Measurements from ENCODE around the gene PTCD2. TPM values are rescaled to one million over a fixed set of nuclear protein-coding genes. Genes with fewer than 3 reads are reported as not detected.

The PTCD2 gene
- total RNA-seq, 1 donor from 2014 or later = 9.4 TPM

DNA sequence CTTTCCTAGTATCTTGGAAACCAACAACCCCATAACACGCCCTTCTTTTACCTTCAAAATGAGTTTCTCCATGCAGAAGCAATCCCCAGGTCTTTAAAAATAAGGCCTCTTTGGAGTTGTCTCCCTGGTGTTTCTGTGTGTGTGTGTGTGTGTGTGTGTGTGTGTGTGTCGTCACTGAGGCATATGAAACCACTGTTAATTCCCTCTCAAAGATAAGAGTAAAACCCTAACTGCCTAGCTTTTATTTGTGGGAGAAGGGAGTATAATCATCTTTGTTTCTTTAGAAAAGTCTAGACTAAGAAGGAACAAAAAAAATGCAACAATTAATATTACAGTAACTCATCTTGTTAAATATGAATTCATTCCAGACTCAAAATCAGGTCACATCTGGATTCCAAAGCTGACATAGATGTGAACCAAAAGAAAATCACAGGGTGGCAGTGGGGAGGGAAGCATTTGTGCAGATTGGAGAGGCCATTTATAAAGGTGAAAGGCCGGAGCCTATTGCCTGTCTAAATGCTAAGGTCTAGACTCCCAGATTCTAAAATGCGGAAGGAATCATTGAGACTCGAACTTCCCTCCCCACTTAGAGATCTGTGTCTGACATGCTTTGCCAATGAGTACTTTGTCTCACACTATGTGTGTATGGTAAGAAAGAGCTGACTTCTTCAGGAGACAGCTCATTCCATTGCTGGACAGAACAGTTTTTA, 95.6 kb downstream of the PTCD2 start:
- DNase-seq (ENCODE audit: low read depth) = no peak

DNA sequence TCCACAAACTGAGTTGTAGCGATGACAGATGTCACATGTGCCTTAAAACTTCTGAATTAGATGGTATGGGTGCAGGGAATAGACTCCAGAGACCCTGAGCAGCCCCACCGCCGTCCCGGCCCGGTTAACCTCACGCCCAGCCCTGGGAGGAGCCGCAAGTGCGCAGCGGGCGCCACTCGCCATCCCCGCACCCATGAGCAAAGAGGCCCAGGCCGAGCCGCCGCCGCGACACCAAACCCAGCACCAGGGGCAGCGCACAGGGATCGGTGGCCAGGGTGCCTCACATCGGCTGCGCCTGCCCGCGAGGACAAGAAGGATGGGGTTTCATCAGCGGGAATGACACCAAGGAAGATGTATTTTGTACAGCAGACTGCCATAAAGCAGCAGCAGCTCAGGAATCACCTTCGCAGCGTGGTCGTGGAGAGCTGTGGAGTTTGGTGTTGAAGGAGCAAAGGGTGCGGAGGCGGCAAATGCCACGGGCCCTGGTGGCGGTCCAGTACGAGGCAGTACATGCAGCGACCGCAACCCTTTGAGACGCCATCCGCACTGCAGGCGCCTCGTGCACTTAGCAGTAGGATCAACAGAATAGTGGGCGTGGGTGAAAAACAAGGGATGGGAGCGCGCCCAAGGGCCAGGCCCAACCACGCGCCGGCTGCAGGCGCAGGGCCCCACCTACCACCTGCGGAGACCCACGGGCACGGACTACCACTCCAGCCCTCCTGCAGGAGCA, 97.3 kb downstream of the PTCD2 start:
- no peak for DNase-seq (ENCODE audit: low read depth)

Other genes starting within 250 kb of the PTCD2 start
- gene MAP1B, start 212.9 kb upstream of the PTCD2 start, total RNA-seq = 91.0 and 156 TPM in 2 replicates
- 58.2 and 92.7 TPM in 2 replicates for gene MRPS27, start 133 bp upstream of the PTCD2 start, total RNA-seq
- 0.05 TPM in 1 of 2 replicates, not detected in the other for gene ZNF366, start 187.0 kb downstream of the PTCD2 start, total RNA-seq

Data from renal cortical epithelial cell (primary cell).